ENCODE results near the gene KRT33A. TPM values are rescaled to one million over a fixed set of nuclear protein-coding genes. Genes with fewer than 3 reads are reported as not detected.

KRT33A gene
- total and polyA plus RNA-seq, 4 donors = not detected

GRCh38 chr17:41308251-41308917 is 42.2 kb downstream of the KRT33A start:
- H3K4me3 ChIP-seq (ENCODE audit: low read depth in 1 of 3, low read length in 3 of 3) = no peak overlapping the region
- H3K36me3 ChIP-seq (ENCODE audit: control insufficient read depth in 4 of 4, insufficient read depth in 3 of 4, low read depth in 1 of 4, low read length in 3 of 4) = no peaks in the 10 kb centered on the region
- H3K4me1 ChIP-seq (ENCODE audit: control insufficient read depth in 4 of 4, insufficient read depth in 4 of 4, low read length in 3 of 4) = no peaks in the 10 kb centered on the region
- peak overlapping the region in 1 of 2 donors; percentile 25 for H3K27ac ChIP-seq (ENCODE audit: low read depth in 1 of 2, low read length in 2 of 2)
- peaks cover 0 to 14% (median 0%) of the 10 kb centered on the region in 4 donors for H3K27me3 ChIP-seq (ENCODE audit: control insufficient read depth in 4 of 4, insufficient read depth in 4 of 4, low read length in 3 of 4)
- TF ChIP-seq, protein P1, sequence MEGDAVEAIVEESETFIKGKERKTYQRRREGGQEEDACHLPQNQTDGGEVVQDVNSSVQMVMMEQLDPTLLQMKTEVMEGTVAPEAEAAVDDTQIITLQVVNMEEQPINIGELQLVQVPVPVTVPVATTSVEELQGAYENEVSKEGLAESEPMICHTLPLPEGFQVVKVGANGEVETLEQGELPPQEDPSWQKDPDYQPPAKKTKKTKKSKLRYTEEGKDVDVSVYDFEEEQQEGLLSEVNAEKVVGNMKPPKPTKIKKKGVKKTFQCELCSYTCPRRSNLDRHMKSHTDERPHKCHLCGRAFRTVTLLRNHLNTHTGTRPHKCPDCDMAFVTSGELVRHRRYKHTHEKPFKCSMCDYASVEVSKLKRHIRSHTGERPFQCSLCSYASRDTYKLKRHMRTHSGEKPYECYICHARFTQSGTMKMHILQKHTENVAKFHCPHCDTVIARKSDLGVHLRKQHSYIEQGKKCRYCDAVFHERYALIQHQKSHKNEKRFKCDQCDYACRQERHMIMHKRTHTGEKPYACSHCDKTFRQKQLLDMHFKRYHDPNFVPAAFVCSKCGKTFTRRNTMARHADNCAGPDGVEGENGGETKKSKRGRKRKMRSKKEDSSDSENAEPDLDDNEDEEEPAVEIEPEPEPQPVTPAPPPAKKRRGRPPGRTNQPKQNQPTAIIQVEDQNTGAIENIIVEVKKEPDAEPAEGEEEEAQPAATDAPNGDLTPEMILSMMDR (IDR thresholded peaks at IDR 0.05; ENCODE audit: low read depth, low read length, missing input control) = no peak
- TF ChIP-seq HNF4G (IDR thresholded peaks at IDR 0.05) (no peak), SP1 (IDR thresholded peaks at IDR 0.05) (no peak), NR2F2 (IDR thresholded peaks at IDR 0.05) (no peak), REST (IDR thresholded peaks at IDR 0.05) (no peak), YY1 (IDR thresholded peaks at IDR 0.05) (no peak), JUND (IDR thresholded peaks at IDR 0.05) (no peak), FOXA1 (IDR thresholded peaks at IDR 0.05) (no peak), RAD21 (IDR thresholded peaks at IDR 0.05) (no peak), RXRA (IDR thresholded peaks at IDR 0.05) (no peak), GABPA (IDR thresholded peaks at IDR 0.05 in 1 of 2, conservative IDR thresholded peaks at IDR 0.05 in 1 of 2) (no peak), TAF1 (conservative IDR thresholded peaks at IDR 0.05) (no peak), FOXA2 (IDR thresholded peaks at IDR 0.05) (no peak), HNF4A (conservative IDR thresholded peaks at IDR 0.05) (no peak), EGR1 (IDR thresholded peaks at IDR 0.05; ENCODE audit: low read depth in 2 of 2) (no peak)
- TF ChIP-seq, protein P2, sequence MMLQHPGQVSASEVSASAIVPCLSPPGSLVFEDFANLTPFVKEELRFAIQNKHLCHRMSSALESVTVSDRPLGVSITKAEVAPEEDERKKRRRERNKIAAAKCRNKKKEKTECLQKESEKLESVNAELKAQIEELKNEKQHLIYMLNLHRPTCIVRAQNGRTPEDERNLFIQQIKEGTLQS (IDR thresholded peaks at IDR 0.05) = no peak
- TF ChIP-seq, protein P3, sequence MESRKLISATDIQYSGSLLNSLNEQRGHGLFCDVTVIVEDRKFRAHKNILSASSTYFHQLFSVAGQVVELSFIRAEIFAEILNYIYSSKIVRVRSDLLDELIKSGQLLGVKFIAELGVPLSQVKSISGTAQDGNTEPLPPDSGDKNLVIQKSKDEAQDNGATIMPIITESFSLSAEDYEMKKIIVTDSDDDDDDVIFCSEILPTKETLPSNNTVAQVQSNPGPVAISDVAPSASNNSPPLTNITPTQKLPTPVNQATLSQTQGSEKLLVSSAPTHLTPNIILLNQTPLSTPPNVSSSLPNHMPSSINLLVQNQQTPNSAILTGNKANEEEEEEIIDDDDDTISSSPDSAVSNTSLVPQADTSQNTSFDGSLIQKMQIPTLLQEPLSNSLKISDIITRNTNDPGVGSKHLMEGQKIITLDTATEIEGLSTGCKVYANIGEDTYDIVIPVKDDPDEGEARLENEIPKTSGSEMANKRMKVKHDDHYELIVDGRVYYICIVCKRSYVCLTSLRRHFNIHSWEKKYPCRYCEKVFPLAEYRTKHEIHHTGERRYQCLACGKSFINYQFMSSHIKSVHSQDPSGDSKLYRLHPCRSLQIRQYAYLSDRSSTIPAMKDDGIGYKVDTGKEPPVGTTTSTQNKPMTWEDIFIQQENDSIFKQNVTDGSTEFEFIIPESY (IDR thresholded peaks at IDR 0.05) = no peak
- TF ChIP-seq, protein P4, sequence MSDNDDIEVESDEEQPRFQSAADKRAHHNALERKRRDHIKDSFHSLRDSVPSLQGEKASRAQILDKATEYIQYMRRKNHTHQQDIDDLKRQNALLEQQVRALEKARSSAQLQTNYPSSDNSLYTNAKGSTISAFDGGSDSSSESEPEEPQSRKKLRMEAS (IDR thresholded peaks at IDR 0.05) = no peak
- DNase-seq (ENCODE audit: low spot score) = no peak
- H3K9ac ChIP-seq (ENCODE audit: low read depth in 1 of 2, low read length in 2 of 2) = no peak overlapping the region
- no peaks in the 10 kb centered on the region for H3K9me3 ChIP-seq (ENCODE audit: control insufficient read depth in 4 of 4, low read length in 3 of 4)
- WGBS = 66% methylated on average over 10 of the region's 10 CpGs
